ENCODE data around the gene FAM124B.

Gene FAM124B, protein sequence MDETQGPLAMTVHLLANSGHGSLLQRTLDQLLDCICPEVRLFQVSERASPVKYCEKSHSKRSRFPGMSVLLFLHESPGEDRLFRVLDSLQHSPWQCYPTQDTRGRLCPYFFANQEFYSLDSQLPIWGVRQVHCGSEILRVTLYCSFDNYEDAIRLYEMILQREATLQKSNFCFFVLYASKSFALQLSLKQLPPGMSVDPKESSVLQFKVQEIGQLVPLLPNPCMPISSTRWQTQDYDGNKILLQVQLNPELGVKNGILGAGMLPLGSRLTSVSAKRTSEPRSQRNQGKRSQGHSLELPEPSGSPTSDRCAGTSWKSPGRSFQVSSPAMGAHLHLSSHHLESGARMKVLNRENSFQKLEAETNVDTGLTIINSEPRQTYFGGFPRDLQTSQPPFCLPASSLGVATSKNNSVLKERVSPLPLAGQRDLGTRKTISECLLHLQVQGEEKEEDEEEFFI

DNA sequence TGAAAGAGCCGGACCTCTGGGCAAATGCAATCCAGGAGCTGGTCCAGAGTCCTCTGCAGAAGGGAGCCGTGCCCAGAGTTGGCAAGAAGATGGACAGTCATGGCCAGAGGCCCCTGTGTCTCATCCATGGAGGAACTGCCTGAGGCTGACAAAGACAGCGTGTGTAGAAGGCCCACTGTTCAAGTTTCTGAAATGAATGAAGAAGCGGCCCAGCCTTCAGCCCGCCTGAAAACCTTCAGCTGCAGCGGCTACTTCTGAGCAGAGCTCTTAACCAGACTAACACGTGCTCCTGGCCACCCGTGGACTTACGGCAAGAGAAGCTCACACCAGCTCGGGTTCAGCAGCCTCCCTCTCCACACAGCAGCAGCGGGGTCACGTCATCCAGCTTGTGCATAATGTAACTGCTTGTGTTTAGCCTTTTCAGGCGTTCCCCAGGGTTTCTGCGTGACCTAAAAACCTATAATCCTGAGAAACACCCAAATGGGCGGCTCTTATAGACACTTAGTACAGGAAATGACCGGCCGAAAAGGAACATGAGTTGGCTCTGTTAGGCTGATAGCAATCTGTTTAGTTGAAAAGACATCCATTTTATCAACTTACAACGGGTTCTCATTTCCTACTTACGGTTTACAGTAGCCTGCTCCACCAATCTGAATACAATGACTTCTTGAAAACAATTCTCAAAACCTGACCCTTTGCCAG is at the start of gene FAM124B:
Gene FAM124B (minus strand): TSS at position 467 of the 702 bp plus-strand sequence. CDS start 339 bp downstream, at position 128.
- no peak for DNase-seq

- no peak for DNase-seq
Measured at GRCh38 chr2:224449212-224450147, 47.6 kb upstream of the FAM124B start.

DNA sequence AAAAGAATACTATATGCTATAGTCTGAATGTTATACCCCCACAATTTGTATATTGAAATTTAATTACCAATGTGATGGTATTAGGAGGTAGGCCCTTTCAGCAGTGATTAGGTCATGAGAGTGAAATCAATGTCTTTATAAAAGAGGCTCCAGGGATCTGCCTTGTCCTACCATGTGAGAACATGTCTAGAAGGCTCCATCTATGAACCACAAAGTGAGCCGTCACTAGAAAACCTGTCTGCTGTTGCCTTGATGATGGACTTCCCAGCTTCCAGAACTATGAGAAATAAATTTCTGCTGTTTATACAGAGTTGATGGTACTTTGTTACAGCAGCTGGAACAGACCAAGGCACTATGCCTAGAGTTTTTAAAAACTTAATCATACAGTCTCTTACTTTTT is 46.3 kb upstream of the FAM124B start:
- no peak for DNase-seq

- DNase-seq, result no peak
Measured at GRCh38 chr2:224444783-224445182, 42.9 kb upstream of the FAM124B start.

DNA sequence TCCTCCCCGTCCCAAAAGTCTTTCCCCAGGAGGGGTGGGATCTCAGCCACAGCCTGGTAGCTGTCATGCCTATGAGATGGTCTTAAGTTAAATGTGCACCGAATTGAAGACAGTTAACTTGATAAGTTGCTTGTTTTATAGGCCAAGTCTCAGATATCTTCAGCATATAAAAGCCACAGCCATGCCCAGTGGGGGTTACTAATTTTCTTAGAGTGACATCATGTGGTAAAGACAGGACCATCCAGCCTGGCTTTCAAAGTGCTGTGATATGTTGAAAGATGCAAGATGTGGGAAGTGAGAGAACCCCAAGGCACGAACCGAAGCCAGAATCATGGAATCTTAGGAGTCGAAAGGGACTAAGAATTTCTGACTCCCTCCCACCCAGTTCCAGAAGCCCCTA is 42.1 kb upstream of the FAM124B start:
- DNase-seq, result no peak

- DNase-seq, result no peak
Measured at GRCh38 chr2:224442071-224442967, 40.4 kb upstream of the FAM124B start.

GRCh38 chr2:224440988-224441387 is 39.1 kb upstream of the FAM124B start:
- no peak for DNase-seq

DNA sequence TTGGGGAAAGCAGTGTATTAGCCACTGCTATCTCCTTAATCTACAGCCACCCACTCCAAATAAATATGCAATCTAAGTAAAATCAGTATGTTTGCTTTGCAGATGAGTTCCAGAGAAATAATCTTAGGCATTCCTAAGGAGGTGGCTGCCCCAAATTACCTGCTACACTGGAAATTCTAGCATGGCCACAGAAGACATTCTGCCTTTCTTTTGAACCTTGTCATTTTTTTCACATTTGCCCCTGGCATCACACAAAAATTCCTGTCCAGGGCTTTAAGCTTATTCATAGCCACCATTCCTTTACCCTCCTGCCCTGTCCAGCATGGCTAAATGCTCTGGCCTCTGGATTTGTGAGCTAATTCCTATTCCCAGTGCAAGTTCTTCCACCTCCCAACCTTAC is 36.8 kb upstream of the FAM124B start:
- DNase-seq, result no peak

GRCh38 chr2:224436634-224437033 is 34.7 kb upstream of the FAM124B start:
- DNase-seq, result no peak

DNA sequence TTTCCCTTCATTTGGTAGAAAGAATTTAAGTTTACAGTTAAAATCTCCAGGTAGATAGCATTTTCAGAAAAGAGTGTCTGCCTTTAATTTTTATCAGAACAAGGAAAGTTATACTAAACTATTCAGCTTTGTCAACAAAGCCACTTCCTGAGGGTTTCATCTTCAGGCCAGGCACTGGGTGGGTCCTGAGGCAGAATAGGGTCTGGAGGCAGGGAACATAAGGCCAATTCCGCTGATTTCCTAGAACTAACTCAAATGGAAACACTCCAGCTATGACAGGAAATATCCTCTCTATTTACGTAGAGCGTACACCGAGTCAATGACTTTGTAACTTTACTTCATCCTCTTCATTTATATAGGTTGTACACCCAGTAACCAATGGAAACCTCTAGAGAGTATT is 32.7 kb upstream of the FAM124B start:
- DNase-seq, result no peak

GRCh38 chr2:224433442-224433841 is 31.5 kb upstream of the FAM124B start:
- DNase-seq, result no peak

DNA sequence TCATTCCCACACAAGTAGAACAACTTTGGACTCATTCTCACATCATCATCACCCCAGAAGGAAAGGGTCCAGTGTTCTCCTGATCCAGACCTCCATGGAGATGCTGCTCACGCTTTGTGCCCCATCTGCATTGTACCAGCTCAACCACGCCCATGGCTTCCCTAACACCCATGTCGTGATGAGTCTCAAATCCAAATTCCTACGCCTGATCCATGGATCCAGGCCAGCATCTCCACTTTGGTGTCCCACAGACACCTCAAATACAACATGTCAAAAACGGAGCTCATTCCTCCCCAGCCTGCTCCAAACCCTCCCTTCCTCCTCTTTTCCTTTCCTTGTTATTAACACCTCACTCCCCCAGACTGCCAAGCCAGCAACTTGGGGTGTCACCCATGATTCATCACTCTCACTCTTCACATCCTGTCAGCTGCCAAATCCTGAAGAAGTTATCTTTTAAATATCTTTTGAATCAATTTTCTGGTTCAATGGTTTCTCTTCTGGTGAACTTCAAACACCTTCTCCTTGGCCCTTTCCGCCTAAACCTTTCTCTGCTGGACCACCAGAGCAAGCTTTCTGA is 30.2 kb upstream of the FAM124B start:
- no peak for DNase-seq

- no peak for DNase-seq
Measured at GRCh38 chr2:224429441-224429810, 27.5 kb upstream of the FAM124B start.

GRCh38 chr2:224428787-224429440 is 27.0 kb upstream of the FAM124B start:
- DNase-seq, result no peak

GRCh38 chr2:224427471-224427870 is 25.6 kb upstream of the FAM124B start:
- no peak for DNase-seq

GRCh38 chr2:224426656-224427055 is 24.7 kb upstream of the FAM124B start:
- DNase-seq, result no peak

GRCh38 chr2:224421065-224421464 is 19.2 kb upstream of the FAM124B start:
- no peak for DNase-seq

DNA sequence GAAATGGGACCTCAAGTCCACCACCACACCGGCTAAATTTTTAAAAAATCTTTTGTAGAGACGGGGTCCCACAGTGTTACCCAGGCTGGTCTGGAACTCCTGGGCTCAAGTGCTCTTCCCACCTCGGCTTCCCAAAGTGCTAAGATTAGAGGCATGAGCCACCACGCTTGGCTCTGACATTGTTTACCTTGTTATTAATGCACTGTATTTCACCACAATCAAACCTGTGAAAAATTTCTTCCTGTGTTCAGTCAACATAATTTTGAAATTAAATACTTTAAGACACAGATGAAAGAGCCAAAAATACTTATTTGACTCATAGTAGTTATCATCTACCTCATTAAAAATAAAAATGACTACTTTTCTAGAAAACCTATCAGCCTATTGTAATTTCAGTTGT is 16.0 kb upstream of the FAM124B start:
- DNase-seq, result no peak

GRCh38 chr2:224417361-224417729 is 15.4 kb upstream of the FAM124B start:
- no peak for DNase-seq

DNA sequence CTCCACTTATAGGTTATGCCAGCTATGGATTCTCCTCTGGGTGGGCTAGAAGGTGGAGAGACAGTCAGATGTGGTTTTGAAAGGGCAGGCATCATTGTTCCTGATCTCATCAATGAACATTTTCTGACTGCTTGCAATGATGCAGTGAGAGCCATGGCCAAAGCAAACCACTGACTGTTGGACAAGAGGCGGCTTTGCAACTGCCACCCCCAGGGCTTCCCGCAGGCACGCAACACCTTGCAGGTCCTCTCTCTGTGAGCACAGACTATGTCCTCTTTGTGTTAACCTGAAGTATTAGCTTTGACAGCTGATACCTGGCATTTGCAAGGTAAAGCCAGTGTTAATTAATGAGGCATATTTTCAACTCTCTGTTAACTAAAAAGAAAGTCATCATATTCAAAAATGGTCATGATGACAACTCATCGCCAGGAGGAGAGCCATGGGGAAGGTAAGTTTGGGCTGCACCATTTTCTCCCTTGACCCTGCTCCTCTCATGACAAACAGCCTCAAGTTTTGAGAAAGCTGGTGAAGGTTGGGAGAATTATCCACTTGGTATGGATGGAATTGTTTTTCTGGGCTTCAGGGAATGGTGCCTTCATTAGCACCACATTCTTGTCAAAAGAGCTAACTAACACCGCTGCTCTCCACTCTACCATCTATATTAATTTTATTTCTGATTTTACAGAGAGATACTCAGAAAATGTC is 14.9 kb upstream of the FAM124B start:
- DNase-seq, result no peak

DNA sequence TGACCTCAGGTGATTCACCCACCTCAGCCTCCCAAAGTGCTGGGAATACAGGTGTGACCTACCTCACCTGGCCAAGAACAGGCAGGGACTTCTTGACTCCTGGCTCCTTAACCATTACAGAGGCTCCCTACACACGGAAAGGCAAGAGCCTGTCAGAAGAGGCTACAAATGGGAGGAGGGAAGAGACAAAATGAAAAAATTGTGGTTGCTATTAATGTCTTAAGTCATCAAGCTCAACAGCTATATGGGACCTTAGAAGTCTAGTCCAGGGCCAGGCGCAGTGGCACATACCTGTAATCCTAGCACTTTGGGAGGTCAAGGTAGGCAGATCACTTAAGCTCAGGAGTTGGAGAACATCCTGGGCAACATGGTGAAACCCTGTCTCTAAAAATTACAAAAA is 11.5 kb upstream of the FAM124B start:
- no peak for DNase-seq

All from activated gamma-delta T cell treated with Interleukin-2 at 50 U/mL for 16 hours (primary cell).